AG20443 (cell line): ENCODE data around the gene CXCL14.

Source experiments
- DNase-seq: peaks from one replicate; pipeline ENCODE4 v3.0.0; 2012; ENCODE audit warnings: low spot score, mixed read lengths

The CXCL14 gene

DNA sequence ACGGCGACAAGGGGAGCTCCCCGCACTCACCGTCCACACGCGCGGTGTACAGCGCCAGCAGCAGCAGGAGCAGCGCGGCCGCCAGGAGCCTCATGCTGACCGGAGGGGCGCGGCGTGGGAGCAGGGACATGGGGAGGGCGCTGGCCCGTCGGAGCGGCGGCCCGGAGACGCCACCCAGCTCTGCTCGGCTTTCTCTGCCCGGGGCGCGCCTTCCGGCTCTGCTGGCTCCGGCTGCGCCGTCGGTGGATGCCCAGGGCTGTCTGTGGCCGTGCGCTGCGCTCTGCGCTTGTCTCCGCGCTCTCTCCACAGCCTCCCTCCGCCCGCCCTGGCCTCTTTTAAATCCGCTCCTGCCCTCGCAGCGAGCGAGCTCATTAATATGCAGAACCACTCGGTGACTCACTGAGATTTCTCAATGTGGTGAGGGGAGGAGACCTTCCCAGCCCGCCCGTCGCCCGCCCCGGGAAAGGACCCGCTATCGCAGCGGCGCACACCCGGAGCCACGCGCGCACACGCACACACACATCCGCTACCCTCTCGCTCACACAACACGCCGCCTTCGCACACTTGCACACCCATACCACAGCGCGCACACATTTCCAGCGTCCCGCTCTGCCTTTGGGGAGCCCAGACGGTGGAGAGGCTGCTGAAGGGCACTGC lies at the start of gene CXCL14:
CXCL14 (minus strand) TSS at position 307 of the 657 bp plus-strand sequence; CDS start at position 94, 213 bp downstream.
- peak; percentile 85 for DNase-seq

DNA sequence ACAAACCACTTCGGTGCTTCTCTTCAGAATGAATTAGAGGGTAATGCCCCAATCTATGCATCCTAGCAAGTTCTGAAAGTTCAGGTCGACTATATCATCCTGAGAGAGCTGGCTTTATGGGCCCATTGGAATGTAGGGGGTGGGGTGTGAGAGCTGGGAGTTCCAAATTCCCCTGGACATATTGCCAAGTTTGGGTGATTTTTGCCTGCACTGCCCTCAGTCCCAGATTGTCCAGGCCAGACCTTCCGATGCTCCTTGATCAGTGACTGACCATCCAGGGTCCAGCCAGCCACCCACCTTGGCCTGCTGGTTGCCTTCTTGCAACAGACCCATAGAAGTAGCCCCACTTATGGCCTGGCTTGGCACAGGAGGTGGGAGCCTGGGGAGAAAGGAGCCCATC lies 47.8 kb upstream of the CXCL14 start:
- DNase-seq: no peak

GRCh38 chr5:135625961-135626360 lies 47.2 kb upstream of the CXCL14 start:
- DNase-seq: no peak

- no peak for DNase-seq
Measured at GRCh38 chr5:135625486-135625885, 46.7 kb upstream of the CXCL14 start.

DNA sequence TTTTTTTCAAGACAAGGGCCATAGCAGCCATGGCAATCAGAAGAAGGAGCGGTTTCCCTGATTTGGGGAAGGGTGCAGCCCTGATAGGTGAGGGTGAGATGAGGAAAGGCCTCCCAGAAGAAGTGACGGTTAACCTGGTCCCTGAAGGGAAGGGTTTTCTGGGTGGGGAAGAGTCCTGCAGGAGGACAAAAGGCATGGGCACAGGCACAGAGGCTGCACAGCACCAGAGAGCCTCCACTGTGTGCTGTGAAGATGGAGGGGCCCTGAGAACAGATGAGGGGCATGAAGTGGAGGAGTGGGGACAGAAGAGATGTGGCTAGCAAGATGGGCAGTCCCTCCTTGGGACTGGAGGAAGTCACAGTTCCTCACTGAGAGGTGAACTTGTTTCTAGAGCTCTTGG lies 46.3 kb upstream of the CXCL14 start:
- DNase-seq: no peak

GRCh38 chr5:135623186-135623715 lies 44.5 kb upstream of the CXCL14 start:
- DNase-seq: no peak

DNA sequence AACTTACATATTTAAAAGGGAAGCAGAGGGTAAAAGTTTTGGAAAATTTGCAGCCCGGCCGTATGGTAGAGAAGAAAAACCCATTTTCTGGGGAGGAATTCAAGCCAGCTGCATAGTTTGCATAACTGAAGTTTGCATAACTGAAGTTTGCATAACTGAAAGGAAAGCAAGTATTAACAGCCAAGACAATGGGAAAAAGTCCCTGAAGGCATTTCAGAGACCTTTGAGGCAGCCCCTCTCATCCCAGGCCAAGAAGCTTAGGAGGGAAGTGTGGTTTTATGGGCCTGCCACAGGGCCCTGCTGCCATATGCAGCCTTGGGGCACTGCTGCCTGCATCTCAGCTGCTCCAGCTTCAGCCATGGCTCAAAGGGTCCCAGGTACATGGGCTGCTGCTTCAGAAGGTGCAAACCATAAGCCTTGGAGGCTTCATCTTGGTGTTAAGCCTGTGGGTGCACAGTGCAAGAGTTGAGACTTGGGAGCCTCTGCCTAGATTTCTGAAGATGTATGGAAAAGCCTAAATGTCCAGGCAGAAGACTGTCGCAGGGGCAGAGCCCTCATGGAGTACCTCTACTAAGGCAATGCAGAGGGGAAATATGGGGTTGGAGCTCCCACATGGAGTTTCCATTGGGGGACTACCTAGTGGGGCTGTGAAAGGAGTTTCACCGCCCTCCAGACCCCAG lies 36.9 kb upstream of the CXCL14 start:
- DNase-seq: no peak

DNA sequence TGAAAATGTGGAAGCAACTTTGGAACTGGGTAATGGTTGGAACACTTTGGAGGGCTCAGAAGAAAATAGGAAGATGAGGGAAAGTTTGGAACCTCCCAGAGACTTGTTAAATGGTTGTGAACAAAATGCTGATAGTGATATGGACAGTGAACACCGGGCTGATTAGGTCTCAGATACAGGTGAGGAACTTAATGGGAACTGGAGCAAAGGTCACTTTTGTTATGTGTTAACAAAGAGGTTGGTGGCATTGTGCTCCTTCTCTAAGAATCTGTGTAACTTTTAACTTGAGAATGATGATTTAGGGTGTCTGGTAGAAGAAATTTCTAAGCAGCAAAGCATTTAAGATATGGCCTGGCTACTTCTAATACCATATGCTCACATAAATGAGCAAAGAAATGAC lies 36.4 kb upstream of the CXCL14 start:
- DNase-seq: no peak

GRCh38 chr5:135609981-135610380 lies 31.2 kb upstream of the CXCL14 start:
- no peak for DNase-seq

GRCh38 chr5:135608761-135609443 lies 30.1 kb upstream of the CXCL14 start:
- no peak for DNase-seq

GRCh38 chr5:135608361-135608760 lies 29.6 kb upstream of the CXCL14 start:
- no peak for DNase-seq

GRCh38 chr5:135606431-135606830 lies 27.6 kb upstream of the CXCL14 start:
- no peak for DNase-seq

- no peak for DNase-seq
Measured at GRCh38 chr5:135605221-135605620, 26.4 kb upstream of the CXCL14 start.

DNA sequence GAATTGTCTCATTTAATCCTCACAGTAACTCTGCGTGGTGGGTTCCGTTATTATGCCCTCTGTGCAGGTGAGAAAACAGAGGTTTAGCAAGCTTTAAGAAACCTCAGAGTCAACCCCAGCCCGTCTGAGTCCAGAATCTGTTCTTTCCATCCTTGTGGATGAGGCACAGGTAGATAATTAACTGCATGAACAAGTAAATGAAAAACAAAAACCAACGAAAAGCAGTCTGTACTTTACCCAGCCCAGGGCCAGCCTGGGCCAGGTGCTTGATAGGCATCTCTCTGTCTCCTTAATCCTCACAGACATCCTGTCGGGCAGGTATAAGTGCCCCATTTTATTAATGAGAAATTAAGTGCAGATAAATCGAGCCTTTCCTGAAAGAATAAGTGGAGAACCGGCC lies 25.3 kb upstream of the CXCL14 start:
- DNase-seq: no peak

- no peak for DNase-seq
Measured at GRCh38 chr5:135602882-135603721, 24.3 kb upstream of the CXCL14 start.

- DNase-seq: no peak
Measured at GRCh38 chr5:135601466-135601865, 22.7 kb upstream of the CXCL14 start.

- DNase-seq: no peak
Measured at GRCh38 chr5:135600971-135601381, 22.2 kb upstream of the CXCL14 start.

DNA sequence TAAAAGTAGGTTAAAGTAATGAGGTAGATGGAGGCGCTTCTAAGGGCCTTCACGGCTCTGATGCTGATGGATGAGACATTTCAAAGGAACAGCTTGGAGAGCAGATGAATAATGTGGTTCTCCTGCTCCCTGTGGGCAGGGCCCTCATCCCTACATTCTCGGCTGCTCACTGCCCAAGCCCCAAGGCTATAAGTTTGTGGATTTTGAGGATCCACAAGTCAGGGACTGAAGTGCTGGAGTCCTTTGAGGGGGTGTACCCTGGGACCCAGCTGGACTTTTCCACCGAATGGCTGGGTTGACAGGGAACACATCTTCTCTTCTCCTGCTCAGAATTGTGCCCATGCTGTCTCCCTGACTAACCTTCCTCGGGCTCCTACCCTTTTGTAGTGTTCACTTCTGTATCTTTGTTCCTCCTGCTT lies 21.4 kb upstream of the CXCL14 start:
- no peak for DNase-seq

DNA sequence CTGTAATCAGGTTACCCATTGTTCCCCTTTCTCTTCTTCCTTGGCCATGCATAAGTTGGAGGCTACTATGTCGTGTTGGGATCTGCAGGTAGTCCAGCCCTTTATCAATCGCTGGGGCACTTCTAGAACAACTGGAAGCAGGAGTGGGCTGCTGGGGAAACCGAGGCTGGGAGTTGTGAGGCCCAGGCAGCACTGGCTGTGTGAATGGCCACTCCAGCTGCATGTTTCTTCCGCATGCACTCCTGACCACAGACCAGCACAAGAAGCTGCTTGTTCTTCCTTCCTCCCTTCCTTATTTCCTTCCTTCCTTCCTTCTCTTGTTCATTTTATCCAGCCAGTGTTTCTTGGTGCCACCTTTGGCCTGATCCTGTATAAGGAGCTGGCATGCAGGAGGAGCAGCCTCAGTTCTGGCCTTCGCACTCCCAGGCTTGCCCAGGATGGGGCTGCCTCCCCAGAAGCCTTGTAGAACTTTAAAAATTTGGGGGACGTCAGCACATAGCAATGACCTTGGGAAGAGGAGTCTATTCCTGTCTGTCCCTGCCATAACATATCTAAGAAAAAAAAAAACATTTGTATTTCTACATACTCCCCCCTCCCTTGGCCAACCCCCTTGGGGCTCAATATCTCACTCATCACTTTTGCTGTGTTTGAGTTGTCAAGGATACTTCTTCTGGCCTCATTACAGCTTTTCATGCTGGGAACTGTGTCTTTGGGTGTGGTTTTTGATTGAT lies 20.8 kb upstream of the CXCL14 start:
- no peak for DNase-seq

- no peak for DNase-seq
Measured at GRCh38 chr5:135598691-135599395, 20.1 kb upstream of the CXCL14 start.

DNA sequence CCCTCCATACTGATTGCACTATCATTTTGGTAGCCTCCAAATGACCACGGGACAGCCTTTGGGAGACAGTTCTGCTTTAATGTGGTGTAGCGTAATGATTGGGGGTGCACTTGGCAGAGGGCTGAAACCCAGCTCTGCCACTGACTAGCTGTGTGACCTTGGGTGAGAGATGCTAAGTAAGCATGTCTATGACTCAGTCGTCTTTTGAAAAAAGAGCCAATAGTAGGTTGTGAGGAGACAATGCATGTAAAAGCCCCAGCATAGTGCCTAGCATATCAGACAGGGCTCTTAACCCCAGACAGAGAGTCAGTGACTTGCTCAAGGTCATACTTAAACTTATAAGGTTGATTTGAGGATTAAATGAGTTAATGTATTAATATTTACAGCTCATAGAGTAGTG lies 18.0 kb upstream of the CXCL14 start:
- DNase-seq: no peak
